GM18526 (cell line): ENCODE data around the gene EPN3.

Experiments
- POLR2A ChIP-seq: IDR thresholded peaks from 3 replicates; pipeline ENCODE4 v1.6.1; 2011; ENCODE audit not compliant: insufficient read length; ENCODE audit errors: extremely low read depth

The EPN3 gene

DNA sequence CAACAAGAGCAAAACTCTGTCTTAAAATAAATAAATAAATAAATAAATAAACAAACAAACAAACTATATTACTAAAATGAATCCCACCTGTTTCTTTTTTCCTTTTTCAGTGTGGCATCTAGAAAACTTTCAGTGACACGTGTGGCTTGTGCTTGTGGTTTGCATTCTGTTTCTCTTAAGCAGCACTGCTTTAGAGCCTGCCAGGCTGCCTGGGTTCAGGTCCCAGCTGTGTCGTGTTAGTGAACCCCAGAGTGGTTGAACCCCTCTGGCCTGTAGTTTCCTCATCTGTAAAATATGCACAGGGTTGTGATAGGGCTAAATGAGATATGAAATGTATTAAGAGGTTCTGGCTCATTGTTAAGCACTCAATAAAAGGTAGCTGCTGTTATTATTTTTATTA lies 12.1 kb upstream of the EPN3 start:
- TF ChIP-seq POLR2A, result no peak

DNA sequence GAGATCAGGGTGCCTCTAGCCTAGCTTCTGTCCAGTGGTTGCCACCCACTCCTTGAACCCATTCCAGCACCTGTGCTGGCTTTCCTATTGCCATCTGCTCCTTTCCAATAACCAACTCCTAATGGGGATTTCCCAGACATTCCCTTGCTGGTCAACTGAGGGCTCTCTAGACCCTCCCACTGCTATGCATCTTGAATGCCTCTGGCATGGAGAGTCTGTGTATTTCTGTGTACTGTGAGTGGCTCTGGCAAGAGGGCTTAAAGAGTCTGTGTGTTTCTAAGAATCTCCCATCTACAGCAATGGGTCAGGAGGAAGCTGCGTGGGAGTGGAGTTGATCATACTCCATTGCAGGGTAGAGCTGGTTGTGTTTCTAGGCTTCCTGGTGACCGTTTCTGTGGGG lies 11.0 kb upstream of the EPN3 start:
- TF ChIP-seq POLR2A, result no peak

DNA sequence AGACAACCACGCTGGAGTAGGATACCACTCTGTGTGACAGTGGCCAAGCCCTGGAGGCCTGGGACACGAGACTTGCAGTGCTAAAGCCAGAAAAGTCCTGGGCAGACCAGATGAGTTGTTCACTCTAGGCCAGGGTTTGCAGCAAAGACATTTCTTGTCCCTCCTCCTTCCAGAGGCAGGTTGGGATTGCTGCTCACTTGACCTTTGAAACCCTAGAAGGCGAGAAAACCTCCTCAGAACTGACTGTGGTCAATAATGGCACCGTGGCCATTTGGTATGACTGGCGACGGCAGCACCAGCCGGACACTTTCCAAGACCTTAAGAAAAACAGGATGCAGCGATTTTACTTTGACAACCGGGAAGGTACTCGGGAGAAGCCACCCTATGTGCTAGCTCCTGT lies 9.8 kb upstream of the EPN3 start:
- no peak for TF ChIP-seq POLR2A

GRCh38 chr17:50523208-50523607 lies 9.3 kb upstream of the EPN3 start:
- no peak for TF ChIP-seq POLR2A

- no peak for TF ChIP-seq POLR2A
Measured at GRCh38 chr17:50524838-50525237, 7.7 kb upstream of the EPN3 start.

DNA sequence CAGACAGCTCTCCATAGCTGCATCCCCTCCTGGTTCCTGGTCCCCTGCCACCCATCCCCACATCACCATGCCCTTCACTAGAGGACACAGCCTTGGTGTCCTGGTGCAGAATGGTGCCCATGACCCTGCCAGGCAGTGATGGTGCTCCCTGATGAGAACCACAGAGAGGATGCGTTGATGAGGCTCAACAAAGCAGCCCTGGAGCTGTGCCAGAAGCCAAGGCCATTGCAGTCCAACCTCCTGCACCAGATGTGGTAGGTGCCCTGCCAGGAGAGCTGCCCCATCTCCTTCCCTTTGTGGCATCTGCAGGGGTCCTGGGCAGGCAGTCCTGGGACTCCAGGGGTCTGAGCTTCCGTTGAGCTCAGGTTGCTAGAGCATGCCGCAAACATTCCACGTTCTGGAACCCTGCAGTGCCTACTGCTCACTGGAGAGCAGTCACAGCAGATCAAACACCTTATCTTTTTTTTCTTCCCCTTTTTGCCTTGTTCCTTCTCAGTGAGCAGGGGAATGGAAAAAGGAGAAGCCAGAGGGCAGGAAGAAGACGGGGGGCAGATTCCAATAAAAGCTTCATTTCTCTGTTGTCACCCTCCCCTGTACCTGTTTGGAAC lies 5.3 kb upstream of the EPN3 start:
- no peak for TF ChIP-seq POLR2A

DNA sequence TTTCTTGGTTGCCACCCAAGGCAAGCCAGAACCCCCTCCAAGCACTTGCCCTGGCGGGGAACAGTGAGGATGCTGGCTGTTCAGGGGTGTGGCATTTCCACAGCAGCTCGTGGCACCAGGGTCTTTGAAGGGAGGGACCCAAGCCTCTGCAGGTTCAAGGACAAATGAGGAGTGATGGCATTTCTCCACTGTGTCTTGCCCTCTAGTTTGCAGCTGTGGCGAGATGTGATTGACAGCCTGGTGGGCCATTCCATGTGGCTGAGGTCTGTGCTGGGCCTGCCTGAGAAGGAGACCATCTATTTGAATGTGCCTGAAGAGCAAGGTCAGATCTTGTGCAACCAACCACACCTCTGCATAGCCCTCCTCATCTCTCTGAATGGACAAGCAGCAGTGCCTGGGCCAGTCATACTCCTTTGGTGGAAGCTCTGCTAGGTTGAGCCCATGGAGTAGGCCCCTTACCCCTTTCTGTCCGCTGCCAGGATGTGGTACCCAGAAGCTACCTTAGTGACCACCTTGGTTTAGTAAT lies 4.5 kb upstream of the EPN3 start:
- no peak for TF ChIP-seq POLR2A

DNA sequence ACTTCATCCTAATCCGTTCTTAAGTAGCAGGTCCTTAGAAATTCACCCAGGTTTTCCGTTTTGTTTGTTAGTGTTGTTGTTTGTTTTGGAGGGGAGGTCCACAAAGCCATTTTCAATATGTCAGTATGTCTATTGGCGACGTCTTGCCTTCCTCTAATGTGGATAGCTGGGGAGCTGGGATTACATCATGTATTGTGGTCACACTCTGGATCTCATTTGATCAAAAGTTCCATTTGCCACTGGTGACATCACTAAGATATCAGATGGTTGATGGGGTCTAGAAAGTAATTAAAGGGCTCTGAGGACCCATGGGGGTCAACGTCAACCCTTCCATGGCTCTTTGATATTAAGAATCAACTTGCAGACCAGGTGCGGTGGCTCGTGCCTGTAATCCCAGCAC lies 2.7 kb upstream of the EPN3 start:
- no peak for TF ChIP-seq POLR2A

DNA sequence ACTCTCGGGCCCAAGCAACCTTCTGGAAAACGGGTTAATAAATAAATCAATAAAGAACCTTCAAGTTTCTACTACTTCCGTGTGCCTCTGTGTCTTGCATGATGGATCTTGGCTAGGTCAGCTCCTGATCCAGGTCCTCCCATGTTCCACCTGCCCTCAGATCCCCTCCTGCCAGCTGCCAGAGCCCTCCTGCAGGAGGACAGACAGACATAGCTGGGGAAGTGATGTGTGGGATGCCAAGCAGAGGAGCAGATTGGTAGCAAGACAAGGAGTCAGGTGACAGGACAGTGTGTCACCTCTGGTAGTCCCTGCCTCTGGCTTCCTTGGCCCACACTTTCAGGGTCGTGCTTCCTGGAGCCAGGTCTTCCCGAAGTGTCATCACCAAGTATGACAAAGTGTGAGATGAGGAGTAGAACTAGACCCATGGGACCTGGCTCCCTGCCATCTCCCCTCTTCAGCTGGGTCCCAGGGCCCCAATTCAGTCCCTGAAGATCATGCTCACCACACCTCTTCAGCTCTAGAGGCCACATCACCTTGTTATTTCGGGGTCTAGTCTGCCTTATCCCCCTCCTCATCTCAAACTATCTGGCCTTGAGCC lies 1.0 kb upstream of the EPN3 start:
- no peak for TF ChIP-seq POLR2A

GRCh38 chr17:50533185-50533584 lies 650 bp downstream of the EPN3 start:
- no peak for TF ChIP-seq POLR2A

DNA sequence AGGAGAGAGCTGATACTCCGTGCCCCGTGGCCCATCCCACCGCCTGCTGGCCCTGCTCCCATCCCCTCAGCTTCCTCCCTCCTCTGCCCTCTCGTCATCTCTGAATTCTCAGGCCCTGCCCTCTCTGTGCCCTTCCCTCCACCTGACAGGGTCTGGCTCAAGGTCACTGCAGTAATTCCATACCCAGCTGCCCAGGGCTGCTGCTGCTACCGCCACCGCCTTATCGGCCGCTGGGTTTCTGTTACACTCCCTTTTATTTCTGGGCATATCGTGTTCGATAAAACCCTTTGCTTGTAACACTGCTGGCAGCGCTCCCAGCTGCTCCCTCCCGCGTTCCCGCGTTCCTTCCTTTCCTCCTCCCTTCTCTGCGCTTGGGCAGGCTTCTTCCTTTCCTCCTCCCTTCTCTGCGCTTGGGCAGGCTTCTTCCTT lies 1.2 kb downstream of the EPN3 start:
- TF ChIP-seq POLR2A, result no peak

GRCh38 chr17:50534222-50534978 lies 1.9 kb downstream of the EPN3 start:
- TF ChIP-seq POLR2A, result no peak

DNA sequence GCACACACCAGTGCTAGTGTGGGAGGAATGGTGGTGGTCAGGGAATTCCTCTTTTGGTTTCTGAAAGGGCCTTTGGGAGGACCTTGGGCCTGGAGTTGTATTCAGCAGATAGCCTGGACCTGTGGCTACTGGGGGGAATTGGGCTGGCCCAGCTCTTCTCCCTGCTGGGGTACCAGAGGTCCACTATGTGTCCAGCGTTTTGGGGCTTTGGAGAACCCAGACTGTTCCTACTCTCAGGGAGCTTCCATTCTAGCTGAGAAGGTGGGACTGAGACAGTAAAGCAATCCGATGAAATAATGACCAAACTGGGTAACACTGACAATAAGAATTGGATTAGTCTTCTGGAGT lies 2.4 kb downstream of the EPN3 start:
- TF ChIP-seq POLR2A, result no peak

GRCh38 chr17:50535407-50535806 lies 2.9 kb downstream of the EPN3 start:
- TF ChIP-seq POLR2A, result no peak

- TF ChIP-seq POLR2A, result no peak
Measured at GRCh38 chr17:50536683-50537646, 4.4 kb downstream of the EPN3 start.
